ENCODE data around the gene CEP83.

The CEP83 gene

GRCh38 chr12:94308612-94309011 lies 151.1 kb downstream of the CEP83 start (continued):
- no peak for TF ChIP-seq BACH2 (CRISPR knock-in tag; IDR thresholded peaks at IDR 0.05; ENCODE audit: borderline replicate concordance)
- TF ChIP-seq PPARA (CRISPR knock-in tag; IDR thresholded peaks at IDR 0.05; ENCODE audit: borderline replicate concordance): no peak
- TF ChIP-seq OSR1 (CRISPR knock-in tag; IDR thresholded peaks at IDR 0.05): no peak

GRCh38 chr12:94305130-94305957 lies 154.3 kb downstream of the CEP83 start:
- TF ChIP-seq ZFP30 (CRISPR knock-in tag; IDR thresholded peaks at IDR 0.05) (no peak), RARB (CRISPR knock-in tag; IDR thresholded peaks at IDR 0.05) (no peak), CSRNP3 (CRISPR knock-in tag; IDR thresholded peaks at IDR 0.05) (no peak), POU6F1 (CRISPR knock-in tag; IDR thresholded peaks at IDR 0.05; ENCODE audit: borderline replicate concordance, low read depth) (no peak), GLIS3 (CRISPR knock-in tag; IDR thresholded peaks at IDR 0.05) (no peak), ZNF8 (CRISPR knock-in tag; IDR thresholded peaks at IDR 0.05) (no peak)
- no peak for ATAC-seq

- TF ChIP-seq ZFP3 (CRISPR knock-in tag; IDR thresholded peaks at IDR 0.05) (no peak), ZC3H10 (CRISPR knock-in tag; IDR thresholded peaks at IDR 0.05) (no peak), ZNF70 (CRISPR knock-in tag; IDR thresholded peaks at IDR 0.05) (no peak), TOX (CRISPR knock-in tag; IDR thresholded peaks at IDR 0.05; ENCODE audit: borderline replicate concordance) (no peak), CSDC2 (CRISPR knock-in tag; IDR thresholded peaks at IDR 0.05) (no peak), SNAI2 (CRISPR knock-in tag; IDR thresholded peaks at IDR 0.05) (no peak)
- peak; percentile 80 for ATAC-seq
Measured at GRCh38 chr12:94304566-94305061, 155.1 kb downstream of the CEP83 start.

GRCh38 chr12:94304012-94304411 lies 155.7 kb downstream of the CEP83 start:
- no peak for TF ChIP-seq RARB (CRISPR knock-in tag; IDR thresholded peaks at IDR 0.05)
- TF ChIP-seq ISL1 (CRISPR knock-in tag; IDR thresholded peaks at IDR 0.05): no peak
- no peak for TF ChIP-seq ZNF8 (CRISPR knock-in tag; IDR thresholded peaks at IDR 0.05)
- no peak for TF ChIP-seq ZNF70 (CRISPR knock-in tag; IDR thresholded peaks at IDR 0.05)
- ATAC-seq: no peak

- no peak for ATAC-seq
- no peak for TF ChIP-seq ZNF70 (CRISPR knock-in tag; IDR thresholded peaks at IDR 0.05)
- TF ChIP-seq OSR1 (CRISPR knock-in tag; IDR thresholded peaks at IDR 0.05): no peak
- no peak for TF ChIP-seq TOX (CRISPR knock-in tag; IDR thresholded peaks at IDR 0.05; ENCODE audit: borderline replicate concordance)
- TF ChIP-seq SNAI2 (CRISPR knock-in tag; IDR thresholded peaks at IDR 0.05): no peak
- TF ChIP-seq ZFP30 (CRISPR knock-in tag; IDR thresholded peaks at IDR 0.05): no peak
- TF ChIP-seq PPARA (CRISPR knock-in tag; IDR thresholded peaks at IDR 0.05; ENCODE audit: borderline replicate concordance): no peak
- TF ChIP-seq ZC3H10 (CRISPR knock-in tag; IDR thresholded peaks at IDR 0.05): no peak
- no peak for TF ChIP-seq ZNF565 (CRISPR knock-in tag; conservative IDR thresholded peaks at IDR 0.05; ENCODE audit: low read depth)
- TF ChIP-seq CSRNP3 (CRISPR knock-in tag; IDR thresholded peaks at IDR 0.05): no peak
- TF ChIP-seq PATZ1 (CRISPR knock-in tag; IDR thresholded peaks at IDR 0.05; ENCODE audit: borderline replicate concordance): no peak
- no peak for TF ChIP-seq TCF4 (CRISPR knock-in tag; IDR thresholded peaks at IDR 0.05; ENCODE audit: borderline replicate concordance)
- no peak for TF ChIP-seq ARNTL (CRISPR knock-in tag; IDR thresholded peaks at IDR 0.05; ENCODE audit: borderline replicate concordance, low read depth)
Measured at GRCh38 chr12:94299846-94300245, 159.8 kb downstream of the CEP83 start.
